Common myeloid progenitor, CD34-positive (primary cell): ENCODE data around the gene PRKN.
A peak's percentile ranks its signal among the peaks of the same experiment; 100 is the strongest.

Source experiments
- CTCF ChIA-PET: fragments of 350-600 bp; sonication (Branson Sonifier 250); formaldehyde crosslinking; loops from one replicate; lab custom pipeline; 2021; ENCODE audit warnings: antibody characterized with exemption; lab: Charles Lee
- POLR2A ChIA-PET: fragments of 350-600 bp; sonication (Branson Sonifier 250); formaldehyde crosslinking; loops from one replicate; lab custom pipeline; 2021; ENCODE audit warnings: antibody characterized with exemption; lab: Charles Lee
- DNase-seq, 3 donors: peaks; one replicate each; pipeline versions ENCODE4 v3.0.0 to v3.0.0-alpha.2; 2013
- H3K27ac ChIP-seq, 2 experiments: 1 replicate in 1 of 2; 2 replicates in 1 of 2; pipeline ENCODE4 v1.7.0; 2013; ENCODE audit warnings: inconsistent platforms in 2 of 2, low read length in 2 of 2, mild to moderate bottlenecking in 2 of 2, low read depth in 1 of 2, moderate library complexity in 1 of 2; ENCODE audit not compliant: severe bottlenecking in 2 of 2, insufficient read depth in 1 of 2, poor library complexity in 1 of 2
- H3K27me3 ChIP-seq, 5 experiments: replicated peaks in 2 of 5; 1 replicate in 3 of 5; 2 replicates in 2 of 5; pipeline versions ENCODE4 v1.6.1 to v1.7.0; 2013; ENCODE audit warnings: low read length in 4 of 5, mild to moderate bottlenecking in 2 of 5, moderate library complexity in 2 of 5, inconsistent platforms in 1 of 5; ENCODE audit not compliant: insufficient read depth in 5 of 5, control insufficient read depth in 4 of 5
- H3K36me3 ChIP-seq, 4 experiments: 1 replicate in 2 of 4; 2 replicates in 2 of 4; pipeline versions ENCODE4 v1.6.1 to v1.7.0; 2013; ENCODE audit warnings: low read length in 3 of 4, control low read depth in 1 of 4, mild to moderate bottlenecking in 1 of 4; ENCODE audit not compliant: control insufficient read depth in 4 of 4, insufficient read depth in 4 of 4
- H3K4me1 ChIP-seq, 4 experiments: 1 replicate in 3 of 4; 2 replicates in 1 of 4; pipeline versions ENCODE4 v1.6.1 to v1.7.1; 2013; ENCODE audit warnings: low read length in 3 of 4, mild to moderate bottlenecking in 3 of 4, control low read depth in 1 of 4, inconsistent platforms in 1 of 4, moderate library complexity in 1 of 4; ENCODE audit not compliant: control insufficient read depth in 4 of 4, insufficient read depth in 4 of 4; ENCODE audit errors: control extremely low read depth in 1 of 4
- H3K4me3 ChIP-seq, 7 experiments: 1 replicate in 4 of 7; 2 replicates in 3 of 7; pipeline versions ENCODE4 v1.5.1 to v1.7.0; 2013; ENCODE audit warnings: mild to moderate bottlenecking in 7 of 7, low read length in 6 of 7, moderate library complexity in 6 of 7, inconsistent platforms in 2 of 7, low read depth in 2 of 7, control low read depth in 1 of 7; ENCODE audit not compliant: insufficient read depth in 4 of 7, control insufficient read depth in 1 of 7; ENCODE audit errors: extremely low read depth in 1 of 7
- H3K9me3 ChIP-seq, 5 experiments: 1 replicate in 4 of 5; 2 replicates in 1 of 5; pipeline versions ENCODE4 v1.6.1 to v1.7.1; 2013; ENCODE audit warnings: low read length in 4 of 5, mild to moderate bottlenecking in 2 of 5, inconsistent platforms in 1 of 5, low read depth in 1 of 5, moderate library complexity in 1 of 5; ENCODE audit not compliant: control insufficient read depth in 4 of 5, insufficient read depth in 2 of 5; ENCODE audit errors: control extremely low read depth in 1 of 5
- WGBS: methylation state at CpG from one replicate; pipeline ENCODE4 v1.1.5; 2013; ENCODE audit not compliant: insufficient coverage; 5-methylcytosine and 5-hydroxymethylcytosine counted together

PRKN gene

DNA sequence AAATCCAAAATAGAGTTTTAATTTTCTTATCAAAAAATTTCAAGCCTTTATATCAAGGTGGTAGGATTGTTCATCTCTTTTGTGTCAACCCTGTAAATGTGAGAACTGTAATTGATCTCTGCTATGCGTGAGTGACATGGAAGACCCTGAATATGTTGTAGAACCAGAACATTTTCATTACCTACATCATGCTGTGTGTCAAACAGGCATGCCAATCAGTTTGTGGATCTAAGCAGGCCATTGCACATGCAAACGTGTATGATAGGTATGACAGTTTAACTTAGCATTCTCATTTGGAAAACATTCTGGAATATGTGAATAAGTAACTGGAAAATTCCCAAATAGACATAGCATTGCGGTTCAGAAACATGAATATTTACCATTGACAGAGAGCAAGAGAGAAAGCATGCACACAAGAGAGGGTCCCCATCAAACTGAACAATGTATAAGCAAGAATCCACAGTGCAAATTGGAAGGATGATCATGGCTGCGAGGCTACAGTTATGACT, 812.1 kb downstream of the PRKN start:
- ChIA-PET POLR2A (no interaction called here), CTCF (interaction anchor here (1.3 to 1.9 kb wide), 2 partner anchors 78 to 162 kb away, joined by 4 to 6 read pairs; no protein-coding TSS in a partner anchor)
- Histone ChIP-seq H3K27me3 (no peaks in the 10 kb centered on the region), H3K4me1 (peaks cover 0 to 5% (median 0%) of the 10 kb centered on the region in 4 experiments), H3K36me3 (no peaks in the 10 kb centered on the region), H3K27ac (no peak overlapping the region), H3K9me3 (no peaks in the 10 kb centered on the region), H3K4me3 (no peak overlapping the region)
- DNase-seq: no peak
- no CpG with 5 or more reads among the region's 4 CpGs for whole genome bisulfite sequencing

DNA sequence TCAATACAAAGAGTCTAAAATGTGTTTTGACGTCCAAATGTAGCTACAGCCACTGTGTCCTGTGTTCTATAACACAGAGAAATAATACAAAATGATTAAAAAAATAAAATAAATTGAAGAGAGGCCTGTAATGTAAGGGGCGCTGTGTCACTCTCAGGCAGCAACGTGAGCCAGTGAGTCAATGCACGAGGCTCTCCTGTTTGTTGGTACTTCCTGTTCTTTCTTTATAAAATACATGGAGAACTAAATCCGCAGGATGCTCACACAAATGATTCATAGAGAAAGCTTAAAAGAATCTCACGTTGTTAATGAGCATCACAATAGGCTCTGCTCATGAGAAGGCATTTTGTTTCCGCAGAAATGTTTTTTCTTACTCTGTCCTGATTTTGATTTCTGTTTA, 818.7 kb downstream of the PRKN start:
- ChIA-PET CTCF (interaction anchor here (1.0 kb wide), 1 partner anchor 10 kb away, joined by 3 read pairs; no protein-coding TSS in a partner anchor), POLR2A (no interaction called here)
- DNase-seq: peak in 2 of 3 donors; percentile 22 to 30
- Histone ChIP-seq H3K4me3 (no peak overlapping the region), H3K4me1 (peaks cover 0 to 10% (median 5%) of the 10 kb centered on the region in 4 experiments), H3K27me3 (no peaks in the 10 kb centered on the region), H3K9me3 (no peaks in the 10 kb centered on the region), H3K36me3 (no peaks in the 10 kb centered on the region), H3K27ac (no peak overlapping the region)
- WGBS: 79% methylated on average over 5 of the region's 7 CpGs

GRCh38 chr6:161906571-161906970, 821.0 kb downstream of the PRKN start:
- no peaks in the 10 kb centered on the region for H3K27me3 ChIP-seq
- WGBS: 26% methylated on average over 5 of the region's 5 CpGs
- ChIA-PET CTCF (interaction anchor here (0.6 to 1.0 kb wide), 3 partner anchors 16 to 158 kb away, joined by 3 to 4 read pairs (median 3); no protein-coding TSS in a partner anchor), POLR2A (no interaction called here)
- no peaks in the 10 kb centered on the region for H3K36me3 ChIP-seq
- no peak overlapping the region for H3K4me3 ChIP-seq
- H3K4me1 ChIP-seq: peaks cover 0 to 10% (median 5%) of the 10 kb centered on the region in 4 experiments
- H3K27ac ChIP-seq: no peak overlapping the region
- no peaks in the 10 kb centered on the region for H3K9me3 ChIP-seq
- DNase-seq: peak; percentile 65 to 91 (median 86)

DNA sequence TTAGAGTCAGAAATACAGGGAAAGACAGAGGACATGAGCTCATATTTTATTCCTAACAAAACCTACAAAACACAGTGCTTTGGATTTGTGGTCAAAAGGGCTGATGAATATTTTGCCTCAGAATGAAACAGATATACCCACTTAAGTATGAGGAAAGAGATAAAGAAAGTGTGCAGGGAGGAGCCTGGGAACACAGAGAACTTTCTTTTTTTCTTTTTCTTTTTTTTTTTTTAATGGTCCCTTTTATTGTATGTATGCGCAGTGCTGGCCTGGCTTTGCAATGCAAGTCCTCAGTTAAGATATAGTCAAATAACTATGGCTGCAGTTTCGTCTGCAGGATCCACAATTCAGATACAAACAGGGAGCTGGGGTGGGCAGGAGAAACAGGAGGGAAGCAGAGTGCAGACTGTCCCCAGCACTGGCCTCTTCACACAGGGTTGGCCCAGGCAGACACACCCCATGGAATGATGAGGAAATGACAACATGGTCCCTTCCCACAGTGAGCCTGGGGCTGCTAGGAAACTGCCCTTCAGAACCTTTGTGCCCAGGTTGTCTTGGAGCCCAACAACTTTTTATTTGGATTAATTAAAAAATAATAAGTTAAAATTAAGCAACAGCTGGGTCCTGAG, 823.9 kb downstream of the PRKN start:
- no peaks in the 10 kb centered on the region for H3K9me3 ChIP-seq
- H3K4me1 ChIP-seq: peaks cover 0 to 10% (median 5%) of the 10 kb centered on the region in 4 experiments
- no peaks in the 10 kb centered on the region for H3K36me3 ChIP-seq
- no peak overlapping the region for H3K27ac ChIP-seq
- WGBS: 88% methylated on average over 1 of the region's 2 CpGs
- POLR2A ChIA-PET: no interaction called here
- H3K27me3 ChIP-seq: no peaks in the 10 kb centered on the region
- DNase-seq: no peak
- H3K4me3 ChIP-seq: no peak overlapping the region
- CTCF ChIA-PET: interaction anchor here (0.8 kb wide), 1 partner anchor 67 kb away, joined by 4 read pairs; no protein-coding TSS in a partner anchor

- Histone ChIP-seq H3K9me3 (no peaks in the 10 kb centered on the region), H3K27ac (no peak overlapping the region), H3K36me3 (no peaks in the 10 kb centered on the region), H3K4me3 (no peak overlapping the region), H3K27me3 (no peaks in the 10 kb centered on the region), H3K4me1 (peaks cover 0 to 9% (median 5%) of the 10 kb centered on the region in 4 experiments)
- peak in 2 of 3 donors; percentile 14 to 23 for DNase-seq
- 78% methylated on average over 12 of the region's 16 CpGs for WGBS
- POLR2A ChIA-PET: no interaction called here
- CTCF ChIA-PET: no interaction called here
Measured at GRCh38 chr6:161901740-161902426, 825.7 kb downstream of the PRKN start.

GRCh38 chr6:161894436-161894835, 833.1 kb downstream of the PRKN start:
- H3K4me1 ChIP-seq: peaks cover 0 to 11% (median 0%) of the 10 kb centered on the region in 4 experiments
- CTCF ChIA-PET: interaction anchor here (0.8 kb wide), 1 partner anchor 37 kb away, joined by 3 read pairs; no protein-coding TSS in a partner anchor
- no peak for DNase-seq
- WGBS: 89% methylated on average over 5 of the region's 6 CpGs
- no peaks in the 10 kb centered on the region for H3K27me3 ChIP-seq
- no peak overlapping the region for H3K27ac ChIP-seq
- no peak overlapping the region for H3K4me3 ChIP-seq
- POLR2A ChIA-PET: no interaction called here
- H3K9me3 ChIP-seq: no peaks in the 10 kb centered on the region
- H3K36me3 ChIP-seq: no peaks in the 10 kb centered on the region

GRCh38 chr6:161891542-161891941, 836.0 kb downstream of the PRKN start:
- H3K36me3 ChIP-seq: no peaks in the 10 kb centered on the region
- no peaks in the 10 kb centered on the region for H3K27me3 ChIP-seq
- peak overlapping the region in 1 of 7 experiments; percentile 67 for H3K4me3 ChIP-seq
- ChIA-PET POLR2A (no interaction called here), CTCF (no interaction called here)
- peak overlapping the region in 1 of 2 experiments; percentile 52 for H3K27ac ChIP-seq
- peaks cover 0 to 11% (median 0%) of the 10 kb centered on the region in 4 experiments for H3K4me1 ChIP-seq
- no peaks in the 10 kb centered on the region for H3K9me3 ChIP-seq
- WGBS: 100% methylated on average over 1 of the region's 2 CpGs
- no peak for DNase-seq
